ENCODE results near the gene MALSU1. TPM values are rescaled to one million over a fixed set of nuclear protein-coding genes. Genes with fewer than 3 reads are reported as not detected.

MALSU1 gene
- total RNA-seq, 1 donor from 2014 or later: 46.3 TPM

DNA sequence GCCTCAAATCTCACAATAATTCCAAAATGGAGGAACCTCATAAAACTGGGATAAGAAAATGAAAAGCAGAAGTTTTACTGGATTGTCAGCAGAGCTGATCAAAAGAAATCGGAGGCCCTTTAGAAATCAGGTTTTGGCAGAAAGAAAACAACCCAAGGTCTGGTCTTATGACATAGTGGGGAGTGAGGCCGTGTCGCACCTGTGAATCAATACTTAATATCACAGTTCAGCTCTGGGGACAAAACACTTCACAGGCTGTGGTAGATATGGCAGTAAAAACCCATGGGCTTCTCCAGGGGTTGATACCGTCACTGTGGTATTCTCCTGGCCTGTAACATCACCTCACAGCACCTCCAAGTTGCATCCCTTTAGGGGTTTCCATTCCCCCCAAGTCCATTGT lies 6.5 kb upstream of the MALSU1 start:
- Mint-ChIP-seq H3K27me3 (ENCODE audit: unreplicated experiment) (peaks cover 3% of the 10 kb centered on the region), H3K27ac (ENCODE audit: unreplicated experiment) (no peak overlapping the region), H3K36me3 (ENCODE audit: unreplicated experiment) (peaks cover 5% of the 10 kb centered on the region), H3K4me3 (ENCODE audit: unreplicated experiment) (no peak overlapping the region), H3K4me1 (ENCODE audit: low read depth, unreplicated experiment) (no peaks in the 10 kb centered on the region), H3K9me3 (ENCODE audit: unreplicated experiment) (peaks cover 7% of the 10 kb centered on the region)
- DNase-seq: no peak
- TF ChIP-seq CTCF (IDR thresholded peaks at IDR 0.05; ENCODE audit: partially characterized antibody, unreplicated experiment): no peak

DNA sequence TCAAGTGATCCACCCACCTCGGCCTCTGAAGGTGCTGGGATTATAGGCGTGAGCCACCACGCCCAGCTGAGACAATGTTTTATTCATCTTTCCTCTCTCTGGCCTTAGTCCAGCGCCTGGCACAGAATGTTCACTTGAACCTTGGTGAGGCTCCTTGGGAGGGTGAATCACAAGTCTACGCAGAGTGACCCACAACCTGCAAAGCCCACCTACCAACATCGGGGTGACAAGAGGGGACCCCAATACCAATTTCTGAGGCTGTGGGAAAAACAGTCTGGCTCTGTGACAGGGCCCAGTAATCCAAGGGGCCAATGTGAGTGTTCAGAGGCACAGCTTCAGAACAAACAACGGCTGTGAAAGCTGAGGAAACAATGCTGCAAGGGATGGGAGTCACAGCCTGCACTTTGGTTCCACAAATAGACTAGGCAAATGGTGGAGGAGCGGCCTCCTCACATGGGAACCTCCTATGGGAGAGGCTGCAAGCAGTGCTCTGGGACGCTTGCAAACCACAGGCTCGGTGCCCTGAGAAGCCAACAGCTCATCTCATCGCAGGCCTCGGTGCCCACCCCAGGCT lies 5.6 kb upstream of the MALSU1 start:
- H3K9me3 Mint-ChIP-seq (ENCODE audit: unreplicated experiment): peaks cover 8% of the 10 kb centered on the region
- H3K36me3 Mint-ChIP-seq (ENCODE audit: unreplicated experiment): peaks cover 5% of the 10 kb centered on the region
- H3K4me3 Mint-ChIP-seq (ENCODE audit: unreplicated experiment): no peak overlapping the region
- no peaks in the 10 kb centered on the region for H3K4me1 Mint-ChIP-seq (ENCODE audit: low read depth, unreplicated experiment)
- H3K27ac Mint-ChIP-seq (ENCODE audit: unreplicated experiment): no peak overlapping the region
- H3K27me3 Mint-ChIP-seq (ENCODE audit: unreplicated experiment): peaks cover 6% of the 10 kb centered on the region
- TF ChIP-seq CTCF (IDR thresholded peaks at IDR 0.05; ENCODE audit: partially characterized antibody, unreplicated experiment): no peak
- DNase-seq: no peak

DNA sequence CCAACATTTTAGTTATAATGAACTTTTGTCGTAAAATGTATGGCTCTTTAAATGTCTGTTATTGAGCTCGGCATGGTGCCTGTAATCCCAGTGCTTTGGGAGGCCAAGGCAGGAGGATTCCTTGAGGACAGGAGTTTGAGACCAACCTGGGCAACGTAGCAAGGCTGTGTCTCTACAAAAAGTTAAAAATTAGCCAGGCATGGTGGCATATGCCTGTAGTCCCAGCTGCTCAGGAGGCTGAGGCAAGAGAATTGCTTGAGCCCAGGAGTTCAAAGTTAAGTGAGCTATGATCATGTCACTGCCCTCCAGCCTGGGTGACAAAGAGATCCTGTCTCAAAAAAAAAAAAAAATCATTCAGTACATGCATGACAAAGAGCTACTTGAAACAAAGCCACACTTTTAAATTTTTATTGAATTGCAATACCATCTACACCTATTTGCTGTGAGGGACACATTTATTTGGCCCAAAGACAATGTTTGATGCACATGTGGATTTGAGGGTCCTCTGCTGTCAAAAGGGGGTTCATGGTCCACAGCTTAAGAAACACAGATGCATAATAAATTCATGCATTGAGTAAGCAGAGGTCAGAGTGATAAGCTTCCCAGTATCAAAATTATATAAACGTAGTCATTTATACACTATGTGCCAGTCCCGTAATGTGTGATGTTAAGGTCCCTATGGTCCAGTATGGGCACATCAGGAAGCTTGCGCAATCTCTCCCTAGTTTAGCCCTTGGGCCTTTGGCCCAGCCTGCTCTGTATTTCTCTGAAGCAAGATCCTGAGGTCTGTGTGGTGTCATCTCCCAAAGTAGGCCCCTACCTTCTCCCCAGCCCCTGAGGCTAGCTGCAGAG lies 4.4 kb upstream of the MALSU1 start:
- DNase-seq: no peak
- TF ChIP-seq CTCF (IDR thresholded peaks at IDR 0.05; ENCODE audit: partially characterized antibody, unreplicated experiment): no peak
- no peak overlapping the region for H3K4me3 Mint-ChIP-seq (ENCODE audit: unreplicated experiment)

GRCh38 chr7:23295401-23295697 lies 3.8 kb upstream of the MALSU1 start:
- Mint-ChIP-seq H3K9me3 (ENCODE audit: unreplicated experiment) (peaks cover 8% of the 10 kb centered on the region), H3K27me3 (ENCODE audit: unreplicated experiment) (peaks cover 6% of the 10 kb centered on the region), H3K36me3 (ENCODE audit: unreplicated experiment) (peaks cover 5% of the 10 kb centered on the region), H3K4me1 (ENCODE audit: low read depth, unreplicated experiment) (no peaks in the 10 kb centered on the region), H3K4me3 (ENCODE audit: unreplicated experiment) (no peak overlapping the region), H3K27ac (ENCODE audit: unreplicated experiment) (no peak overlapping the region)
- DNase-seq: no peak
- TF ChIP-seq CTCF (IDR thresholded peaks at IDR 0.05; ENCODE audit: partially characterized antibody, unreplicated experiment): no peak

More for the DNA sequence above, 4.4 kb upstream of the MALSU1 start:
- Mint-ChIP-seq H3K27me3 (ENCODE audit: unreplicated experiment) (peaks cover 6% of the 10 kb centered on the region), H3K4me1 (ENCODE audit: low read depth, unreplicated experiment) (no peaks in the 10 kb centered on the region), H3K36me3 (ENCODE audit: unreplicated experiment) (peaks cover 5% of the 10 kb centered on the region), H3K27ac (ENCODE audit: unreplicated experiment) (no peak overlapping the region), H3K9me3 (ENCODE audit: unreplicated experiment) (peaks cover 8% of the 10 kb centered on the region)

Measured in glutamatergic neuron (in vitro differentiated cells).